Cerebellar nuclear complex (tissue), 1 donor: Measurements from ENCODE around the gene CSH2.
"Not testable (repeated sequence)": the region's sequence is repeated elsewhere in the genome, so short reads cannot be mapped to it uniquely, and the experiment has no call there.

Experiments
- DNase-seq, 2 experiments: peaks; one replicate each; lab custom pipeline; 2025; lab: John Stamatoyannopoulos, UW

CSH2 gene

GRCh38 chr17:63896524-63897354 is 23.3 kb upstream of the CSH2 start, which contains the start of gene CSH1:
Gene CSH1 (minus strand): TSS chr17:63896574. CDS start chr17:63896511, 63 bp downstream.
- DNase-seq = not testable (repeated sequence)

- DNase-seq = not testable (repeated sequence)
Observed at GRCh38 chr17:63894821-63895220, 21.3 kb upstream of the CSH2 start.

- DNase-seq = not testable (repeated sequence)
Observed at GRCh38 chr17:63894021-63894420, 20.5 kb upstream of the CSH2 start.

GRCh38 chr17:63892316-63893037 is 19.0 kb upstream of the CSH2 start:
- DNase-seq = not testable (repeated sequence)

GRCh38 chr17:63889026-63889848 is 15.8 kb upstream of the CSH2 start:
- not testable (repeated sequence) for DNase-seq

- DNase-seq = not testable (repeated sequence)
Observed at GRCh38 chr17:63885119-63885518, 11.6 kb upstream of the CSH2 start.

GRCh38 chr17:63882626-63883126 is 9.2 kb upstream of the CSH2 start:
- not testable (repeated sequence) for DNase-seq

GRCh38 chr17:63881935-63882601 is 8.6 kb upstream of the CSH2 start, which contains the start of gene GH2:
Gene GH2 (minus strand): TSS chr17:63881944. CDS start chr17:63881801, 143 bp downstream.
- DNase-seq = no peak

- not testable (repeated sequence) for DNase-seq
Observed at GRCh38 chr17:63881337-63881736, 7.9 kb upstream of the CSH2 start.

- no peak for DNase-seq
Observed at GRCh38 chr17:63880706-63881105, 7.2 kb upstream of the CSH2 start.

- not testable (repeated sequence) for DNase-seq
Observed at GRCh38 chr17:63878413-63878812, 4.9 kb upstream of the CSH2 start.

GRCh38 chr17:63874693-63875092 is 1.2 kb upstream of the CSH2 start:
- not testable (repeated sequence) for DNase-seq

- not testable (repeated sequence) for DNase-seq
Observed at GRCh38 chr17:63874061-63874626, 667 bp upstream of the CSH2 start.

- not testable (repeated sequence) for DNase-seq
Observed at GRCh38 chr17:63871646-63872365, 1.7 kb downstream of the CSH2 start.

- not testable (repeated sequence) for DNase-seq
Observed at GRCh38 chr17:63870292-63870665, 3.2 kb downstream of the CSH2 start.

- not testable (repeated sequence) for DNase-seq
Observed at GRCh38 chr17:63869491-63870291, 3.8 kb downstream of the CSH2 start.

GRCh38 chr17:63866625-63867024 is 6.9 kb downstream of the CSH2 start:
- DNase-seq = not testable (repeated sequence)

- DNase-seq = no peak
Observed at GRCh38 chr17:63859257-63859656, 14.2 kb downstream of the CSH2 start.

GRCh38 chr17:63856425-63856824 is 17.1 kb downstream of the CSH2 start:
- DNase-seq = not testable (repeated sequence)
